ENCODE data around the gene SHB. TPM values are rescaled to one million over a fixed set of nuclear protein-coding genes. Genes with fewer than 3 reads are reported as not detected.

Gene SHB
- total and polyA plus RNA-seq, 2 donors from 2014 or later: 16.4 to 39.8 TPM

- TF ChIP-seq CTCF (IDR thresholded peaks at IDR 0.05; ENCODE audit: borderline replicate concordance, extremely low read depth, insufficient read depth): no peak
- no peak overlapping the region for H3K4me3 ChIP-seq (ENCODE audit: low read length in 3 of 3)
- DNase-seq: peak in 1 of 5 donors; percentile 56
- H3K9me3 ChIP-seq (ENCODE audit: control insufficient read depth in 2 of 3, insufficient read depth in 1 of 3, low read length in 3 of 3): no peaks in the 10 kb centered on the region
- H3K27me3 ChIP-seq (ENCODE audit: control insufficient read depth, insufficient read depth, low read length): no peaks in the 10 kb centered on the region
- no peak for FAIRE-seq
- H3K9ac ChIP-seq (ENCODE audit: low read length in 3 of 3): peak overlapping the region in 1 of 3 donors; percentile 2
- H3K4me1 ChIP-seq (ENCODE audit: control insufficient read depth in 2 of 3, insufficient read depth in 2 of 3, low read depth in 1 of 3, low read length in 3 of 3): peaks cover 6 to 71% (median 57%) of the 10 kb centered on the region in 3 donors
- intact Hi-C loops (cut with DNase I): no loop called here
- peak overlapping the region in 1 of 2 donors; percentile 71 for H3K27ac ChIP-seq (ENCODE audit: low read depth in 2 of 2, low read length in 2 of 2)
- no peaks in the 10 kb centered on the region for H3K36me3 ChIP-seq (ENCODE audit: control insufficient read depth in 2 of 3, insufficient read depth in 3 of 3, low read length in 3 of 3)
Measured at GRCh38 chr9:38042626-38043357, 26.2 kb downstream of the SHB start.

GRCh38 chr9:38041564-38042243, 27.3 kb downstream of the SHB start:
- Histone ChIP-seq H3K9me3 (ENCODE audit: control insufficient read depth in 2 of 3, insufficient read depth in 1 of 3, low read length in 3 of 3) (no peaks in the 10 kb centered on the region), H3K27ac (ENCODE audit: low read depth in 2 of 2, low read length in 2 of 2) (peak overlapping the region in 1 of 2 donors; percentile 15), H3K36me3 (ENCODE audit: control insufficient read depth in 2 of 3, insufficient read depth in 3 of 3, low read length in 3 of 3) (no peaks in the 10 kb centered on the region), H3K9ac (ENCODE audit: low read length in 3 of 3) (no peak overlapping the region), H3K4me1 (ENCODE audit: control insufficient read depth in 2 of 3, insufficient read depth in 2 of 3, low read depth in 1 of 3, low read length in 3 of 3) (peaks cover 3 to 60% (median 51%) of the 10 kb centered on the region in 3 donors), H3K4me3 (ENCODE audit: low read length in 3 of 3) (no peak overlapping the region), H3K27me3 (ENCODE audit: control insufficient read depth, insufficient read depth, low read length) (no peaks in the 10 kb centered on the region)
- TF ChIP-seq CTCF (IDR thresholded peaks at IDR 0.05; ENCODE audit: borderline replicate concordance, extremely low read depth, insufficient read depth): no peak
- FAIRE-seq (no peak), DNase-seq (peak in 1 of 5 donors; percentile 37)
- intact Hi-C loops (cut with DNase I): no loop called here

GRCh38 chr9:38039907-38040682, 28.9 kb downstream of the SHB start:
- TF ChIP-seq CTCF (IDR thresholded peaks at IDR 0.05; ENCODE audit: borderline replicate concordance, extremely low read depth, insufficient read depth): no peak
- FAIRE-seq (no peak), DNase-seq (peak in 1 of 5 donors; percentile 68)
- Histone ChIP-seq H3K9ac (ENCODE audit: low read length in 3 of 3) (no peak overlapping the region), H3K4me3 (ENCODE audit: low read length in 3 of 3) (no peak overlapping the region), H3K27ac (ENCODE audit: low read depth in 2 of 2, low read length in 2 of 2) (peak overlapping the region in 1 of 2 donors; percentile 20), H3K36me3 (ENCODE audit: control insufficient read depth in 2 of 3, insufficient read depth in 3 of 3, low read length in 3 of 3) (no peaks in the 10 kb centered on the region), H3K27me3 (ENCODE audit: control insufficient read depth, insufficient read depth, low read length) (no peaks in the 10 kb centered on the region), H3K4me1 (ENCODE audit: control insufficient read depth in 2 of 3, insufficient read depth in 2 of 3, low read depth in 1 of 3, low read length in 3 of 3) (peaks cover 0 to 52% (median 39%) of the 10 kb centered on the region in 3 donors), H3K9me3 (ENCODE audit: control insufficient read depth in 2 of 3, insufficient read depth in 1 of 3, low read length in 3 of 3) (no peaks in the 10 kb centered on the region)
- intact Hi-C loops (cut with DNase I): no loop called here
